Measurements from ENCODE around the gene BCAS3. TPM values are rescaled to one million over a fixed set of nuclear protein-coding genes. Genes with fewer than 3 reads are reported as not detected.

BCAS3 gene
- total RNA-seq, 1 donor from 2014 or later: 14.5 TPM

- Histone ChIP-seq H3K4me3 (ENCODE audit: insufficient read depth, low read depth, low read length) (no peak overlapping the region), H4K20me1 (ENCODE audit: insufficient read depth, low read length) (no peaks in the 10 kb centered on the region), H3K4me2 (ENCODE audit: low read length) (no peak overlapping the region), H3K27ac (ENCODE audit: low read depth, low read length) (no peak overlapping the region), H3K9me3 (ENCODE audit: insufficient read depth, low read depth, low read length) (no peaks in the 10 kb centered on the region), H3K9ac (ENCODE audit: low read length) (no peak overlapping the region), H3K79me2 (ENCODE audit: insufficient read depth, low read length) (no peaks in the 10 kb centered on the region), H3K36me3 (ENCODE audit: insufficient read depth, low read length) (no peaks in the 10 kb centered on the region), H3K27me3 (ENCODE audit: insufficient read depth, low read length) (no peaks in the 10 kb centered on the region), H2AFZ (ENCODE audit: low read depth, low read length) (no peak overlapping the region), H3K4me1 (ENCODE audit: insufficient read depth, low read length) (no peaks in the 10 kb centered on the region)
- FAIRE-seq (no peak), DNase-seq (ENCODE audit: low read depth) (no peak)
- H3K9me3 Mint-ChIP-seq (ENCODE audit: unreplicated experiment): peaks cover 4% of the 10 kb centered on the region
- no peak overlapping the region for H3K27ac Mint-ChIP-seq (ENCODE audit: unreplicated experiment)
- H3K27me3 Mint-ChIP-seq (ENCODE audit: low read depth, unreplicated experiment): no peaks in the 10 kb centered on the region
- peaks cover 5% of the 10 kb centered on the region for H3K4me1 Mint-ChIP-seq (ENCODE audit: low read depth, unreplicated experiment)
- TF ChIP-seq EZH2 (IDR thresholded peaks at IDR 0.05; ENCODE audit: insufficient read depth, low read length): no peak
- no peak overlapping the region for H3K4me3 Mint-ChIP-seq (ENCODE audit: unreplicated experiment)
- H3K36me3 Mint-ChIP-seq (ENCODE audit: low read depth, unreplicated experiment): peaks cover 6% of the 10 kb centered on the region
Observed at GRCh38 chr17:60749708-60750107, 72.1 kb downstream of the BCAS3 start.

- H3K79me2 ChIP-seq (ENCODE audit: insufficient read depth, low read length): no peaks in the 10 kb centered on the region
- FAIRE-seq: no peak
- H3K9me3 ChIP-seq (ENCODE audit: insufficient read depth, low read depth, low read length): no peaks in the 10 kb centered on the region
- no peak for DNase-seq (ENCODE audit: low read depth)
- TF ChIP-seq, protein P1, sequence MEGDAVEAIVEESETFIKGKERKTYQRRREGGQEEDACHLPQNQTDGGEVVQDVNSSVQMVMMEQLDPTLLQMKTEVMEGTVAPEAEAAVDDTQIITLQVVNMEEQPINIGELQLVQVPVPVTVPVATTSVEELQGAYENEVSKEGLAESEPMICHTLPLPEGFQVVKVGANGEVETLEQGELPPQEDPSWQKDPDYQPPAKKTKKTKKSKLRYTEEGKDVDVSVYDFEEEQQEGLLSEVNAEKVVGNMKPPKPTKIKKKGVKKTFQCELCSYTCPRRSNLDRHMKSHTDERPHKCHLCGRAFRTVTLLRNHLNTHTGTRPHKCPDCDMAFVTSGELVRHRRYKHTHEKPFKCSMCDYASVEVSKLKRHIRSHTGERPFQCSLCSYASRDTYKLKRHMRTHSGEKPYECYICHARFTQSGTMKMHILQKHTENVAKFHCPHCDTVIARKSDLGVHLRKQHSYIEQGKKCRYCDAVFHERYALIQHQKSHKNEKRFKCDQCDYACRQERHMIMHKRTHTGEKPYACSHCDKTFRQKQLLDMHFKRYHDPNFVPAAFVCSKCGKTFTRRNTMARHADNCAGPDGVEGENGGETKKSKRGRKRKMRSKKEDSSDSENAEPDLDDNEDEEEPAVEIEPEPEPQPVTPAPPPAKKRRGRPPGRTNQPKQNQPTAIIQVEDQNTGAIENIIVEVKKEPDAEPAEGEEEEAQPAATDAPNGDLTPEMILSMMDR (IDR thresholded peaks at IDR 0.05; ENCODE audit: insufficient read depth, low read depth, low read length): no peak
- TF ChIP-seq EZH2 (IDR thresholded peaks at IDR 0.05; ENCODE audit: insufficient read depth, low read length): no peak
- Mint-ChIP-seq H3K27ac (ENCODE audit: unreplicated experiment) (no peak overlapping the region), H3K4me3 (ENCODE audit: unreplicated experiment) (no peak overlapping the region), H3K27me3 (ENCODE audit: low read depth, unreplicated experiment) (no peaks in the 10 kb centered on the region), H3K36me3 (ENCODE audit: low read depth, unreplicated experiment) (peaks cover 6% of the 10 kb centered on the region), H3K4me1 (ENCODE audit: low read depth, unreplicated experiment) (peaks cover 5% of the 10 kb centered on the region), H3K9me3 (ENCODE audit: unreplicated experiment) (peaks cover 4% of the 10 kb centered on the region)
- no peak overlapping the region for H2AFZ ChIP-seq (ENCODE audit: low read depth, low read length)
- no peak overlapping the region for H3K4me2 ChIP-seq (ENCODE audit: low read length)
- no peaks in the 10 kb centered on the region for H3K4me1 ChIP-seq (ENCODE audit: insufficient read depth, low read length)
- H3K36me3 ChIP-seq (ENCODE audit: insufficient read depth, low read length): no peaks in the 10 kb centered on the region
- H4K20me1 ChIP-seq (ENCODE audit: insufficient read depth, low read length): no peaks in the 10 kb centered on the region
- H3K27ac ChIP-seq (ENCODE audit: low read depth, low read length): no peak overlapping the region
- H3K4me3 ChIP-seq (ENCODE audit: insufficient read depth, low read depth, low read length): no peak overlapping the region
- no peaks in the 10 kb centered on the region for H3K27me3 ChIP-seq (ENCODE audit: insufficient read depth, low read length)
- H3K9ac ChIP-seq (ENCODE audit: low read length): no peak overlapping the region
Observed at GRCh38 chr17:60750640-60751039, 73.0 kb downstream of the BCAS3 start.

GRCh38 chr17:60751884-60752283 is 74.2 kb downstream of the BCAS3 start:
- Mint-ChIP-seq H3K27ac (ENCODE audit: unreplicated experiment) (no peak overlapping the region), H3K36me3 (ENCODE audit: low read depth, unreplicated experiment) (peaks cover 6% of the 10 kb centered on the region), H3K4me3 (ENCODE audit: unreplicated experiment) (no peak overlapping the region), H3K27me3 (ENCODE audit: low read depth, unreplicated experiment) (no peaks in the 10 kb centered on the region), H3K9me3 (ENCODE audit: unreplicated experiment) (peaks cover 4% of the 10 kb centered on the region), H3K4me1 (ENCODE audit: low read depth, unreplicated experiment) (peaks cover 5% of the 10 kb centered on the region)
- Histone ChIP-seq H3K36me3 (ENCODE audit: insufficient read depth, low read length) (no peaks in the 10 kb centered on the region), H3K27ac (ENCODE audit: low read depth, low read length) (no peak overlapping the region), H3K4me3 (ENCODE audit: insufficient read depth, low read depth, low read length) (no peak overlapping the region), H3K9me3 (ENCODE audit: insufficient read depth, low read depth, low read length) (no peaks in the 10 kb centered on the region), H2AFZ (ENCODE audit: low read depth, low read length) (no peak overlapping the region), H3K79me2 (ENCODE audit: insufficient read depth, low read length) (no peaks in the 10 kb centered on the region), H4K20me1 (ENCODE audit: insufficient read depth, low read length) (no peaks in the 10 kb centered on the region), H3K27me3 (ENCODE audit: insufficient read depth, low read length) (no peaks in the 10 kb centered on the region), H3K9ac (ENCODE audit: low read length) (no peak overlapping the region), H3K4me1 (ENCODE audit: insufficient read depth, low read length) (no peaks in the 10 kb centered on the region), H3K4me2 (ENCODE audit: low read length) (no peak overlapping the region)
- DNase-seq (ENCODE audit: low read depth) (no peak), FAIRE-seq (no peak)
- TF ChIP-seq EZH2 (IDR thresholded peaks at IDR 0.05; ENCODE audit: insufficient read depth, low read length): no peak
- TF ChIP-seq, protein P1 (IDR thresholded peaks at IDR 0.05; ENCODE audit: insufficient read depth, low read depth, low read length): no peak
